Retinal pigment epithelial cell (primary cell): ENCODE measurements around the gene RSBN1L.
"Not testable (repeated sequence)": the region's sequence is repeated elsewhere in the genome, so short reads cannot be mapped to it uniquely, and the experiment has no call there.

ENCODE experiments used
- DNase-seq: peaks from one replicate; pipeline ENCODE4 v3.0.0-alpha.2; 2010; ENCODE audit warnings: low read depth
- H3K4me3 ChIP-seq: 2 replicates; pipeline ENCODE4 v1.5.1; 2011; ENCODE audit warnings: mild to moderate bottlenecking, low read length, control low read depth, moderate library complexity
- TF ChIP-seq, protein P1 (sequence below): conservative IDR thresholded peaks from 2 replicates; pipeline ENCODE4 v1.5.1; 2011; ENCODE audit warnings: low read depth, low read length, control low read depth, inconsistent platforms

Gene RSBN1L

DNA sequence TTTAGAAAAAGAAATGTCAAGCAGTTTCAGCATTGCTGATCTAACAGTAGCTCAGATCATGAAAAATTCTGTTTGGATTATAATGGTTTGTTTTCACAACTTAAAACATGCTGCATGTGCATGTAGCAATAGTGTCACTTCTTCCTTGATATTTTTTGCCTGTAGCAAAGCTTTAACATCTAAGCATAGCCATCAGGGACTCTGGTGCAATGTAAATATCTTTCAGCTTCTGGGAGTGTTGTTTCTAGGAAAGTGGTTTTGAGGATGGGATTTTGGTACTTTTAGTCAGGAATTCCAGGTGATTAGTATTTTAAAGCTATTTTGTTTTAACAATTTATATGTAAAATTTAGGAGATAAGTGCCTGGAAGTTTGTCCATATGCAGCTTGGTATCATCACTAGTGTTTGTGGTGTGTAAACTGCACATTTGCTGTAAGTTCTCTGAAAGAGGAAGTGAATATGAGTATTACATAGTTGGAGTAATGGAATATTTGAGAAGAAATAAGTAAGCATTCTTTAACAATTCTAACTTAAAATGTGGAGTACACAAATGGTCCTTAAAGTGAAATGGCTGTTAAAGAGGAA, 1.9 kb downstream of the RSBN1L start:
- H3K4me3 ChIP-seq = peak overlapping the region; percentile 81
- TF ChIP-seq, protein P1, sequence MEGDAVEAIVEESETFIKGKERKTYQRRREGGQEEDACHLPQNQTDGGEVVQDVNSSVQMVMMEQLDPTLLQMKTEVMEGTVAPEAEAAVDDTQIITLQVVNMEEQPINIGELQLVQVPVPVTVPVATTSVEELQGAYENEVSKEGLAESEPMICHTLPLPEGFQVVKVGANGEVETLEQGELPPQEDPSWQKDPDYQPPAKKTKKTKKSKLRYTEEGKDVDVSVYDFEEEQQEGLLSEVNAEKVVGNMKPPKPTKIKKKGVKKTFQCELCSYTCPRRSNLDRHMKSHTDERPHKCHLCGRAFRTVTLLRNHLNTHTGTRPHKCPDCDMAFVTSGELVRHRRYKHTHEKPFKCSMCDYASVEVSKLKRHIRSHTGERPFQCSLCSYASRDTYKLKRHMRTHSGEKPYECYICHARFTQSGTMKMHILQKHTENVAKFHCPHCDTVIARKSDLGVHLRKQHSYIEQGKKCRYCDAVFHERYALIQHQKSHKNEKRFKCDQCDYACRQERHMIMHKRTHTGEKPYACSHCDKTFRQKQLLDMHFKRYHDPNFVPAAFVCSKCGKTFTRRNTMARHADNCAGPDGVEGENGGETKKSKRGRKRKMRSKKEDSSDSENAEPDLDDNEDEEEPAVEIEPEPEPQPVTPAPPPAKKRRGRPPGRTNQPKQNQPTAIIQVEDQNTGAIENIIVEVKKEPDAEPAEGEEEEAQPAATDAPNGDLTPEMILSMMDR = no peak
- DNase-seq = no peak

DNA sequence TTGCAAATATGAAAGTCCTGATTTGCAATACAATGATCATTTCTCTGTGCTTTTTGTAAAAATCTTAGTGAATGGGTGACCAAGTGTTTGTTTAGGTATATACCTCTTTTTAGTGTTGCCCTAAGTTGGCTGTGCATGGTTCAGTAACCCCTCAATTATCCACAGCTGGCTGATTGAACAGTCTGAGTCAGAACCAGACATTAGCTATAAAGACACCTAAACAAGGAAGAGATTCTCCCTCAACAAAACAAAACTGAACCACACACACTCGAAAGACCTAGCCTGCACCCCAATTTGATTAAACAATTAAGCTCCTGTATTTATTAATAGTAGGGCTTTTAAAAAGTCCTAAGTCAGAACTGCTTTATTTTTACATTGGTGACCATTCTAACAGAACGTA, 2.8 kb downstream of the RSBN1L start:
- TF ChIP-seq, protein P1 = no peak
- peak overlapping the region; percentile 81 for H3K4me3 ChIP-seq
- no peak for DNase-seq

DNA sequence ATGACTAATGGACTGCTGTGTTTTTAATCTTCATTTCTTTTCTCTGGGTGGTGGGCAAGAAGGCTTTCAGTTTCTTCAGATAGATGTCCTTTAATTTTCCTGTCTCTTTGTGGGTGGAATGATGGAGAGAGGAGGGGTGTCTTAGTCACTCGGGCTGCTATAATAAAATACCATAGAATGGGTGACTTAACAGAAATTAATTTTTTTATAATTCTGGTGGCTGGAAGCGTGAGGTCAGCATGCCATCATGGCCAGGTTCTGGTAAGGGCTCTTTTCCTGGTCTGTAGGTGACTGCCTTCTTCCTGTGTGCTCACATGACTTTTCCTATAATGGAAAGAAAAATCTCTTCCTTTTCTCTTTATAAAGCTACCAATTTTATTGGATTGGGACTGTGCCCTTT, 6.3 kb downstream of the RSBN1L start:
- TF ChIP-seq, protein P1 = no peak
- no peak for DNase-seq
- no peak overlapping the region for H3K4me3 ChIP-seq

DNA sequence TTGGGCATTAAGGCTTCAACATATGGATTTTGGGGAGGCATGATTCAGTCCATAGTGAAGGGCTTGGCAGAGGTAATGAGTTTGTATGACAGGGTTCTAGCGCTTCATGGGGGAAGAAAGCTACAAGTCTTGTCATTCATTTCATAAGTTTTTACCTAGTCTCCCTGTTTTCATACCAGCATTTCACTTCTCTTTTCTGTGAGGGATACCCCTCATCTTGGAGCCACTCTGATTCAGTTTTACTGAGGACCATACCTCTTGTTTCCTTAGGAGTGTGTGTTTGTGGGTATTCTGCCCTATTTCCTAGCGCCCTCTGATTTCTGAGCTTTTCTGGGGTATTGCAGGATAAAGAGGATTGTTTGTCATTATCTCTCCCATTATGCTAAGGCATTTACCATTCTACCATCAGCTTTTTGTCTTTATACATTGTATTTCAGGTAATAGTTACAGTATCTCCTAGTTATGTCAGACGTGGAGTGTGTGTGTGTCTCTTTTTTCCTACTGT, 6.8 kb downstream of the RSBN1L start:
- DNase-seq = no peak
- TF ChIP-seq, protein P1 = no peak
- no peak overlapping the region for H3K4me3 ChIP-seq

DNA sequence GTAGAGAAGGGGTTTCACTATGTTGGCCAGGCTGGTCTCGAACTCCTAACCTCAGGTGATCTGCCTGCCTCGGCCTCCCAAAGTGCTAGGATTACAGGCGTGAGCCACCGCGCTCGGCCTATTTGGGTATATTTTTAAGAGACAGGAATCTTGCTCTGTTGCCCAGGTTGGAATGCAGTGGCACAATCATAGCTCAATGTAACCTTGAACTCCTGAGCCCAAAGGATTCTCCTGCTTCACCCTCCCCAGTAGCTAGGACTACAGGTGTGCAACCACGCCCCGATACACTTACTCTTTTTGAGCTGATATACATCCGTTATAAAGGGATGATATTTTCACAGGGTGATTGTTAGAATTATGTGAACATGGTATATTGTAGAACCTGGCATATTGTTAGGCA, 7.4 kb downstream of the RSBN1L start:
- not testable (repeated sequence) for H3K4me3 ChIP-seq, DNase-seq

DNA sequence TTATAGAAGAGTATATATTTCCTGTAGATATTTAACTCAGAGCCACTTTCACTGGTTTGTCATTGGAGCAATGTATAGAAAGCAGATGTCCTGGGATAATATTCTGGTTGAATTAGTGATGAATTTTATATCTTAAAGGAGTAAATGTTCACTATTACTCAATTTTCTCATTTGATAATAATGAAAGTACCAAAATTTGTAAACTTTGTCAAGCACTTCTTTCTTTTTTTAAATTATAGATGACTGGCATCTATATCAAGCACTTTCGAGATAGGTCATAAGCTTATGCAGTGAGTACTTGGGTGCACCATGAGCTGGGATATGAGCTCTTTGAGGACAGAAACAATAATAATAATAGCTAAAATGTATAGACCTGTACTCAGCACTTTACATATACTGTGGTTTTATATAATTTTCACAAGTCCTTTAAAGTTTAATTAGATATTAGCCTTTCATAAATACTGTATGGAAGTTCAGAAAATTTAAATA, 11.3 kb downstream of the RSBN1L start:
- no peak for DNase-seq
- TF ChIP-seq, protein P1 = no peak

DNA sequence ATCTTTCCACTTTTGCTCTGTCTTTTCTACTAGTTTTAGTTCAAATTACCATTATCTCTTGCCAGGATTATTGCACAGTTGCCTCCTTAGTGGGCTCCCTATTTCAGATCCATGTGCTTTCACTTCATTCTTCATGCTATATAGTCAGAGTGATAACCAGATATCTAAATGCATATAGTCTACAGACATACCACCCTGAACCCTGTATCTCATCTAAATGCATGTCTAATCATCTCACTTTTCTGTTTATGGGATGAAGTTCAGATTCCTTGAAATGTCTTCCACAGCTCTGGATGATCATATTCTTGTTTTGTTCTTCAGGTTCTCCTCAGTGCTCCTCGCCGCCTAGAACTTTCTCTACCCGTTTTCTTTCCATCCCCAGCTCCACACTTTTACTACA, 13.8 kb downstream of the RSBN1L start:
- no peak overlapping the region for H3K4me3 ChIP-seq
- TF ChIP-seq, protein P1 = no peak
- DNase-seq = no peak

More for the DNA sequence above, 11.3 kb downstream of the RSBN1L start:
- H3K4me3 ChIP-seq = no peak overlapping the region
